Endothelial cell of umbilical vein (primary cell): ENCODE data around the gene GPR150. TPM values are rescaled to one million over a fixed set of nuclear protein-coding genes. Genes with fewer than 3 reads are reported as not detected.

Experiments
- BruUV-seq: library from RNA; stranded (reverse); fragments of 400-500 nt; replicated peaks from 2 replicates; lab custom pipeline; 2021; lab: Mats Ljungman, UMichigan
- CTCF ChIA-PET: fragments of 300-600, 350-600 bp; sonication (Branson Sonifier 250); formaldehyde crosslinking; loops from one replicate; lab custom pipeline; 2021; ENCODE audit warnings: antibody characterized with exemption, inconsistent platforms; lab: Charles Lee
- POLR2A ChIA-PET: fragments of 300-600, 350-600 bp; sonication (Branson Sonifier 250); formaldehyde crosslinking; loops from one replicate; lab custom pipeline; 2021; ENCODE audit warnings: antibody characterized with exemption, inconsistent platforms; lab: Charles Lee
- DNase-seq: peaks from one replicate; pipeline ENCODE4 v3.0.0-alpha.2; 2011; ENCODE audit warnings: low read depth, low spot score
- FAIRE-seq: peaks from 2 replicates; lab custom pipeline; 2011; peaks lifted over from hg19 to GRCh38; lab: Jason Lieb, UNC
- H2AFZ ChIP-seq: 2 replicates; pipeline ENCODE4 v1.6.0; 2012; ENCODE audit warnings: low read depth, low read length, control low read depth, inconsistent platforms
- H3K27ac ChIP-seq: 2 replicates; pipeline ENCODE4 v1.5.1; 2011; ENCODE audit warnings: low read depth, mild to moderate bottlenecking, control low read depth, low read length, moderate library complexity; ENCODE audit not compliant: insufficient read depth
- H3K27me3 ChIP-seq, 2 experiments: 2 replicates each; pipeline versions ENCODE4 v1.6.0 to v1.6.1; 2011; ENCODE audit warnings: low read length in 2 of 2, mixed read lengths in 1 of 2; ENCODE audit not compliant: control insufficient read depth in 2 of 2, insufficient read depth in 2 of 2
- H3K36me3 ChIP-seq, 2 experiments: 2 replicates in 1 of 2; 3 replicates in 1 of 2; pipeline ENCODE4 v1.5.1; 2011; ENCODE audit warnings: low read length in 2 of 2, mild to moderate bottlenecking in 1 of 2, moderate library complexity in 1 of 2; ENCODE audit not compliant: control insufficient read depth in 2 of 2, insufficient read depth in 2 of 2; ENCODE audit errors: extremely low read depth in 1 of 2
- H3K4me1 ChIP-seq: 3 replicates; pipeline ENCODE4 v1.5.1; 2011; ENCODE audit warnings: mild to moderate bottlenecking, low read length; ENCODE audit not compliant: control insufficient read depth, insufficient read depth; ENCODE audit errors: extremely low read depth
- H3K4me2 ChIP-seq: 2 replicates; pipeline ENCODE4 v1.6.1; 2011; ENCODE audit warnings: low read length, control low read depth, mixed read lengths; ENCODE audit not compliant: insufficient read depth
- H3K4me3 ChIP-seq, 3 experiments: fragments of 200-600 bp in 1 of 3; sonication (generic), shearing (Covaris generic) in 1 of 3; replicated peaks in 1 of 3; 2 replicates each; pipeline ENCODE4 v1.5.1; 2011 to 2016; ENCODE audit warnings: control low read depth in 3 of 3, low read length in 3 of 3, mild to moderate bottlenecking in 2 of 3, inconsistent platforms in 1 of 3, low read depth in 1 of 3, moderate library complexity in 1 of 3; ENCODE audit not compliant: insufficient read depth in 1 of 3
- H3K79me2 ChIP-seq: 2 replicates; pipeline ENCODE4 v1.6.0; 2012; ENCODE audit warnings: low read length, inconsistent platforms; ENCODE audit not compliant: control insufficient read depth, insufficient read depth
- H3K9ac ChIP-seq: replicated peaks from 2 replicates; pipeline ENCODE3; 2011; ENCODE audit warnings: low read length, control low read depth; ENCODE audit not compliant: insufficient read depth; ENCODE audit errors: extremely low read depth
- H3K9me1 ChIP-seq: replicated peaks from 3 replicates; pipeline ENCODE4 v1.6.0; 2011; ENCODE audit warnings: mild to moderate bottlenecking, low read length; ENCODE audit not compliant: control insufficient read depth, insufficient read depth; ENCODE audit errors: extremely low read depth
- H3K9me3 ChIP-seq: replicated peaks from 2 replicates; pipeline ENCODE4 v1.5.1; 2012; ENCODE audit warnings: low read length, inconsistent platforms; ENCODE audit not compliant: control insufficient read depth, insufficient read depth
- H4K20me1 ChIP-seq: replicated peaks from 2 replicates; pipeline ENCODE3; 2011; ENCODE audit warnings: mild to moderate bottlenecking, low read length; ENCODE audit not compliant: control insufficient read depth, insufficient read depth; ENCODE audit errors: extremely low read depth
- EZH2 ChIP-seq: IDR thresholded peaks from 2 replicates; pipeline ENCODE4 v1.6.1; 2012; ENCODE audit warnings: borderline replicate concordance, low read depth, mild to moderate bottlenecking, moderate library complexity, low read length, inconsistent platforms; ENCODE audit not compliant: severe bottlenecking
- GATA2 ChIP-seq: IDR thresholded peaks from 2 replicates; pipeline ENCODE4 v1.7.0; 2011; ENCODE audit warnings: low read depth, mild to moderate bottlenecking, moderate library complexity, mixed read lengths, low read length; ENCODE audit not compliant: insufficient read length, insufficient read depth
- MYC ChIP-seq: IDR thresholded peaks from one replicate; pipeline ENCODE4 v1.6.1; 2011; ENCODE audit warnings: mild to moderate bottlenecking, low read depth, low read length
- POLR2AphosphoS5 ChIP-seq: IDR thresholded peaks from 2 replicates; pipeline ENCODE4 v1.6.1; 2012; ENCODE audit warnings: low read depth, mild to moderate bottlenecking, control low read depth, low read length, moderate library complexity; ENCODE audit not compliant: insufficient read depth
- dilution Hi-C: fragments of 300-500 bp; cut with MboI; formaldehyde crosslinking; loops from one replicate; pipeline ENCODE4 v1.15.0; 2019; ENCODE audit warnings: low sequenced_read_pairs; ENCODE audit not compliant: extremely low pct_ligation_motif_present
- intact Hi-C: fragments of 100-400 bp; cut with micrococcal nuclease; formaldehyde crosslinking; loops from one replicate; pipeline ENCODE4 v1.10.0; 2022
- polyA plus RNA-seq, 4 experiments: library from polyadenylated mRNA; depleted of rRNA in 3 of 4; stranded (reverse) in 3 of 4; unstranded in 1 of 4; fragments of >200 nt; gene quantifications; 2 replicates each; pipeline versions ENCODE4 v1.2.1 to v1.2.3, GENCODE V29; 2011 to 2012; ENCODE audit warnings: missing spikeins in 1 of 4
- total RNA-seq: library from RNA; stranded (reverse); gene quantifications from 2 replicates; pipeline ENCODE4 v1.2.3, GENCODE V29; 2021
- TF ChIP-seq, protein P1 (sequence below), 2 donors: IDR thresholded peaks; 1 replicate in 1 of 2; 2 replicates in 1 of 2; pipeline ENCODE4 v1.5.1; 2011; ENCODE audit warnings: low read length in 2 of 2, mild to moderate bottlenecking in 2 of 2, moderate library complexity in 2 of 2, control low read depth in 1 of 2, inconsistent platforms in 1 of 2, low read depth in 1 of 2; ENCODE audit not compliant: insufficient read depth in 1 of 2; ENCODE audit errors: extremely low read depth in 1 of 2

GPR150 gene
- total and polyA plus RNA-seq, 2 donors (not counting 3 experiments of a cell fraction or from before 2014, with no cell fraction given), result 0.28 to 0.31 TPM

DNA sequence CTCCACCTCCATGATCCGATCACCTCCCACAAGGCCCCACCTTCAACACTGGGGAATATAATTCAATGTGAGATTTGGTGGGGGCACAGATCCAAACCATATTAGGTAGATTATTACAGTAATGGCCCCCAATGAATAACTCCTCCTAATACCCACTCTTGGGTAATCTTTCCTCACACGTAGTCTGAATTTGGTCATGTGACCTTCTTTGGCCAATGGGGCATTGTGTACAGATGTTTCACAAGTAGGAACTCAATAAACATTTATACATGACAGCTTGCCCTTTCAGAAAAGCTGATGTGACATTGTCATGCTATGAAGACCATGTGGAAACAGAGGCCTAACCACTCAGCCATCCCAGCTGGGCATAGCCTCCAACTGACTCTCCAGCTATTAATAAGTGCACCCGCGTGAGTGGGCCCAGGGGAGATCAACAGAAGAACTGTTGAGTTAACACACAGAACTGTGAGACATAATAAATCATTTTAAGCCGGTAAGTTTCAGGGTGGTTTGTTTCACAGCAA lies 10.6 kb downstream of the GPR150 start:
- H3K27me3 ChIP-seq, result no peaks in the 10 kb centered on the region
- dilution Hi-C loops (loop anchor here (25.0 kb wide), 1 partner anchor 207 kb away; no protein-coding TSS in a partner anchor), intact Hi-C loops (no loop called here)
- TF ChIP-seq GATA2, result no peak
- no peak for TF ChIP-seq POLR2AphosphoS5
- no peak for TF ChIP-seq MYC
- TF ChIP-seq, protein P1, sequence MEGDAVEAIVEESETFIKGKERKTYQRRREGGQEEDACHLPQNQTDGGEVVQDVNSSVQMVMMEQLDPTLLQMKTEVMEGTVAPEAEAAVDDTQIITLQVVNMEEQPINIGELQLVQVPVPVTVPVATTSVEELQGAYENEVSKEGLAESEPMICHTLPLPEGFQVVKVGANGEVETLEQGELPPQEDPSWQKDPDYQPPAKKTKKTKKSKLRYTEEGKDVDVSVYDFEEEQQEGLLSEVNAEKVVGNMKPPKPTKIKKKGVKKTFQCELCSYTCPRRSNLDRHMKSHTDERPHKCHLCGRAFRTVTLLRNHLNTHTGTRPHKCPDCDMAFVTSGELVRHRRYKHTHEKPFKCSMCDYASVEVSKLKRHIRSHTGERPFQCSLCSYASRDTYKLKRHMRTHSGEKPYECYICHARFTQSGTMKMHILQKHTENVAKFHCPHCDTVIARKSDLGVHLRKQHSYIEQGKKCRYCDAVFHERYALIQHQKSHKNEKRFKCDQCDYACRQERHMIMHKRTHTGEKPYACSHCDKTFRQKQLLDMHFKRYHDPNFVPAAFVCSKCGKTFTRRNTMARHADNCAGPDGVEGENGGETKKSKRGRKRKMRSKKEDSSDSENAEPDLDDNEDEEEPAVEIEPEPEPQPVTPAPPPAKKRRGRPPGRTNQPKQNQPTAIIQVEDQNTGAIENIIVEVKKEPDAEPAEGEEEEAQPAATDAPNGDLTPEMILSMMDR (IDR thresholded peaks at IDR 0.05; ENCODE audit: extremely low read depth in 1 of 2, insufficient read depth in 1 of 2, low read depth in 1 of 2, low read length in 2 of 2), result no peak
- no peak for TF ChIP-seq EZH2
- no peaks in the 10 kb centered on the region for H3K9me3 ChIP-seq
- no peak overlapping the region for H3K9ac ChIP-seq
- no peaks in the 10 kb centered on the region for H3K36me3 ChIP-seq
- DNase-seq, result no peak
- H4K20me1 ChIP-seq, result no peaks in the 10 kb centered on the region
- peaks cover 9% of the 10 kb centered on the region for H3K4me1 ChIP-seq
- H3K9me1 ChIP-seq, result no peaks in the 10 kb centered on the region
- BruUV-seq, result no TSS peak
- ChIA-PET CTCF (interaction anchor here (0.8 to 2.8 kb wide), 5 partner anchors 8 to 76 kb away, joined by 3 to 17 read pairs (median 5); partner anchors contain the start of genes ARSK, RFESD and SKIC3), POLR2A (interaction anchor here (0.8 kb wide), 1 partner anchor 16 kb away, joined by 3 read pairs; the partner anchor contains the start of gene RFESD)
- no peak overlapping the region for H3K4me2 ChIP-seq
- H3K4me3 ChIP-seq, result no peak overlapping the region
- H2AFZ ChIP-seq, result no peak overlapping the region
- no peaks in the 10 kb centered on the region for H3K79me2 ChIP-seq
- H3K27ac ChIP-seq, result no peak overlapping the region
- FAIRE-seq, result no peak
